Caco-2 (cell line): ENCODE results near the gene PPARD. TPM values are rescaled to one million over a fixed set of nuclear protein-coding genes. Genes with fewer than 3 reads are reported as not detected.
"Not testable (repeated sequence)": the region's sequence is repeated elsewhere in the genome, so short reads cannot be mapped to it uniquely, and the experiment has no call there.

ENCODE experiments used
- BruUV-seq: library from RNA; stranded (reverse); fragments of 400-500 nt; replicated peaks from 2 replicates; lab custom pipeline; 2021; lab: Mats Ljungman, UMichigan
- CTCF ChIA-PET: fragments of 300-600 bp; sonication (Branson Sonifier 250); formaldehyde crosslinking; loops from one replicate; lab custom pipeline; 2022; ENCODE audit warnings: antibody characterized with exemption; lab: Charles Lee
- POLR2A ChIA-PET: fragments of 300-600 bp; sonication (Branson Sonifier 250); formaldehyde crosslinking; loops from one replicate; lab custom pipeline; 2022; ENCODE audit warnings: antibody characterized with exemption; lab: Charles Lee
- DNase-seq, 2 experiments: peaks; one replicate each; pipeline versions ENCODE4 v3.0.0 to v3.0.0-alpha.2; 2020 to 2022
- H3K27me3 ChIP-seq: replicated peaks from 2 replicates; pipeline ENCODE4 v1.6.0; 2011; ENCODE audit warnings: low read length; ENCODE audit not compliant: control insufficient read depth, insufficient read depth
- H3K36me3 ChIP-seq: 2 replicates; pipeline ENCODE4 v1.5.1; 2011; ENCODE audit warnings: low read length; ENCODE audit not compliant: control insufficient read depth, insufficient read depth
- H3K4me1 ChIP-seq: fragments of 250-450 bp; sonication (Bioruptor Pico); 2 replicates; pipeline ENCODE4 v1.5.1; 2020; ENCODE audit warnings: mild to moderate bottlenecking
- H3K4me3 ChIP-seq: 2 replicates; pipeline ENCODE4 v1.5.1; 2011; ENCODE audit warnings: low read depth, mild to moderate bottlenecking, control low read depth, low read length
- H3K9me3 ChIP-seq: fragments of 250-450 bp; sonication (Bioruptor Pico); 2 replicates; pipeline ENCODE4 v1.5.1; 2020; ENCODE audit warnings: mild to moderate bottlenecking, moderate library complexity
- H3K27ac Mint-ChIP-seq: one replicate; pipeline ENCODE4 v1.8.0; 2022; ENCODE audit warnings: mixed read lengths; ENCODE audit not compliant: unreplicated experiment
- H3K27me3 Mint-ChIP-seq: one replicate; pipeline ENCODE4 v1.8.0; 2022; ENCODE audit warnings: mixed read lengths; ENCODE audit not compliant: insufficient read depth, unreplicated experiment
- H3K36me3 Mint-ChIP-seq: one replicate; pipeline ENCODE4 v1.8.0; 2022; ENCODE audit warnings: mild to moderate bottlenecking, mixed read lengths; ENCODE audit not compliant: insufficient read depth, unreplicated experiment
- H3K4me1 Mint-ChIP-seq: one replicate; pipeline ENCODE4 v1.8.0; 2022; ENCODE audit warnings: low read depth, mixed read lengths; ENCODE audit not compliant: unreplicated experiment
- H3K4me3 Mint-ChIP-seq: one replicate; pipeline ENCODE4 v1.8.0; 2022; ENCODE audit warnings: mild to moderate bottlenecking, moderate library complexity, mixed read lengths; ENCODE audit not compliant: unreplicated experiment
- H3K9me3 Mint-ChIP-seq: one replicate; pipeline ENCODE4 v1.8.0; 2022; ENCODE audit warnings: mixed read lengths; ENCODE audit not compliant: unreplicated experiment
- CTCF ChIP-seq, 2 experiments: fragments of 200-600 bp in 1 of 2; IDR thresholded peaks; 1 replicate in 1 of 2; 2 replicates in 1 of 2; pipeline versions ENCODE4 v1.5.1 to v1.8.0; 2011 to 2022; ENCODE audit warnings: antibody characterized with exemption in 1 of 2, control low read depth in 1 of 2, inconsistent platforms in 1 of 2, low read depth in 1 of 2, low read length in 1 of 2, mild to moderate bottlenecking in 1 of 2, moderate library complexity in 1 of 2; ENCODE audit not compliant: insufficient read depth in 1 of 2, severe bottlenecking in 1 of 2, unreplicated experiment in 1 of 2
- intact Hi-C: fragments of 100-400 bp; cut with micrococcal nuclease; formaldehyde crosslinking; loops from one replicate; pipeline ENCODE4 v1.10.0; 2022; ENCODE audit not compliant: unreplicated experiment
- total RNA-seq: library from RNA; stranded (reverse); gene quantifications from 2 replicates; pipeline ENCODE4 v1.2.3, GENCODE V29; 2022

Gene PPARD
- total RNA-seq, 1 experiment from 2014 or later, result 11.3 TPM

DNA sequence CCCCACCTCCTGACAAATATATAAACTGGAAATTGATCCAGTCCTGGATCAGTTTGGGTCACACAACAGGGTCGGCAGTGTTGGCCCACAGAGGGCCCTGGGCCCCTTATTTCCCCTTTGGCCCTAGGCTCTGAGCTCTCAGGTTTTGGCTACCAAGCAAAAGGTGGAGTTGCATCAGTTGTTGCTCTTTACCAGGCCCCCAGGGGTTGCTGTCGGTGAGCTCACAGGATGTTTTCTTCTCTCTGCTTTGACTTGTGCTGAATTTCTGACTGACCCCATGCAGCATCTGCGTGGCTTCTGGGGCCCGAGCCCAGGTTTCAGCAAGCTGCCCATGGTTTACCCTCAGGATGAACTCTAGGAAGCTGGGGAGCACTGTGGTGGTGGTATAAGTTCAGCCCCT, 44.6 kb downstream of the PPARD start:
- H3K27me3 ChIP-seq, result no peaks in the 10 kb centered on the region
- no peaks in the 10 kb centered on the region for H3K36me3 ChIP-seq
- Mint-ChIP-seq H3K4me3 (no peak overlapping the region), H3K27me3 (no peaks in the 10 kb centered on the region), H3K9me3 (peaks cover 1% of the 10 kb centered on the region), H3K4me1 (no peaks in the 10 kb centered on the region), H3K27ac (no peak overlapping the region), H3K36me3 (peaks cover 13% of the 10 kb centered on the region)
- POLR2A ChIA-PET, result no interaction called here
- TF ChIP-seq CTCF (IDR thresholded peaks at IDR 0.05; ENCODE audit: insufficient read depth in 1 of 2, low read depth in 1 of 2, low read length in 1 of 2, severe bottlenecking in 1 of 2, unreplicated experiment in 1 of 2), result no peak
- no peaks in the 10 kb centered on the region for H3K9me3 ChIP-seq
- CTCF ChIA-PET, result no interaction called here
- H3K4me3 ChIP-seq, result no peak overlapping the region
- no peaks in the 10 kb centered on the region for H3K4me1 ChIP-seq
- DNase-seq, result no peak
- intact Hi-C loops, result no loop called here
- BruUV-seq, result no TSS peak

DNA sequence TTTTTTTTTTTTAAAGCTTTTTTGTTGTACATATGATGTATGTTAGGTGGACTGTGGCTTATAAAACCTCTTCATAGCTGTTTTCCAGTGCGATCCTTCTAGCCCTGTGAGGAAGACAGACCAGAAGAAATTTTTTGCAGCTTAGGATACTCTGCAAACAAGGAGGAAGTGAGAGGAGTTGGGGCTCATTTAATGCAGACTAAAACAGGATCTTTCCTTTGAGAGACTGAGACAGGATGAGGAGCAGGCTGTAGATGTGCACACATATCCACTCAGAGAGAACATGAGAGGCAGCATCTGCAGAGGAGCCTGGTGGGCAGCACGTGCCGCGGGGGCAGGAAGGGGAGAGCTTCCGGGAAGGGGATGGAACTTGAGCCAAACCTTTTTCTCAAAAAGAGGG, 45.7 kb downstream of the PPARD start:
- CTCF ChIA-PET, result interaction anchor here (0.6 kb wide), 1 partner anchor 382 kb away, joined by 3 read pairs; no protein-coding TSS in a partner anchor
- Mint-ChIP-seq H3K36me3 (peaks cover 9% of the 10 kb centered on the region), H3K27ac (no peak overlapping the region), H3K4me1 (no peaks in the 10 kb centered on the region), H3K4me3 (no peak overlapping the region), H3K27me3 (no peaks in the 10 kb centered on the region), H3K9me3 (no peaks in the 10 kb centered on the region)
- POLR2A ChIA-PET, result no interaction called here
- DNase-seq, result no peak
- H3K36me3 ChIP-seq, result no peaks in the 10 kb centered on the region
- H3K4me1 ChIP-seq, result no peaks in the 10 kb centered on the region
- no peaks in the 10 kb centered on the region for H3K9me3 ChIP-seq
- no peak for TF ChIP-seq CTCF (IDR thresholded peaks at IDR 0.05; ENCODE audit: insufficient read depth in 1 of 2, low read depth in 1 of 2, low read length in 1 of 2, severe bottlenecking in 1 of 2, unreplicated experiment in 1 of 2)
- H3K27me3 ChIP-seq, result no peaks in the 10 kb centered on the region
- intact Hi-C loops, result no loop called here
- H3K4me3 ChIP-seq, result no peak overlapping the region
- no TSS peak for BruUV-seq

GRCh38 chr6:35388772-35389352, 46.5 kb downstream of the PPARD start:
- no TSS peak for BruUV-seq
- no peak overlapping the region for H3K27ac Mint-ChIP-seq

GRCh38 chr6:35389386-35389785, 47.0 kb downstream of the PPARD start:
- intact Hi-C loops, H3K4me3 ChIP-seq, H3K27me3 ChIP-seq, H3K4me1 Mint-ChIP-seq, H3K4me1 ChIP-seq, POLR2A ChIA-PET, H3K27me3 Mint-ChIP-seq, H3K9me3 Mint-ChIP-seq, H3K9me3 ChIP-seq, CTCF ChIA-PET, H3K4me3 Mint-ChIP-seq, H3K36me3 ChIP-seq, DNase-seq, H3K36me3 Mint-ChIP-seq, H3K27ac Mint-ChIP-seq, BruUV-seq: not testable (repeated sequence)

More at GRCh38 chr6:35388772-35389352, 46.5 kb downstream of the PPARD start:
- TF ChIP-seq CTCF (IDR thresholded peaks at IDR 0.05; ENCODE audit: insufficient read depth in 1 of 2, low read depth in 1 of 2, low read length in 1 of 2, severe bottlenecking in 1 of 2, unreplicated experiment in 1 of 2), result no peak
- Mint-ChIP-seq H3K9me3 (no peaks in the 10 kb centered on the region), H3K27me3 (no peaks in the 10 kb centered on the region), H3K4me1 (no peaks in the 10 kb centered on the region), H3K36me3 (peaks cover 5% of the 10 kb centered on the region), H3K4me3 (no peak overlapping the region)
- intact Hi-C loops, result no loop called here
- CTCF ChIA-PET, result no interaction called here
- POLR2A ChIA-PET, result no interaction called here
- no peaks in the 10 kb centered on the region for H3K9me3 ChIP-seq
- H3K4me3 ChIP-seq, result no peak overlapping the region
- no peaks in the 10 kb centered on the region for H3K36me3 ChIP-seq
- H3K27me3 ChIP-seq, result no peaks in the 10 kb centered on the region
- DNase-seq, result no peak
- H3K4me1 ChIP-seq, result no peaks in the 10 kb centered on the region
